ENCODE data around the gene RBM33.

The RBM33 gene

GRCh38 chr7:155706376-155706775 lies 61.9 kb downstream of the RBM33 start:
- peaks cover 55% of the 10 kb centered on the region for H3K36me3 Mint-ChIP-seq (ENCODE audit: insufficient read depth)
- ATAC-seq (replicated peaks; ENCODE audit: extremely low read depth, poor library complexity, severe bottlenecking) (no peak), DNase-seq (ENCODE audit: low spot score in 2 of 2) (no peak)
- H3K27me3 Mint-ChIP-seq, result no peaks in the 10 kb centered on the region
- peak overlapping the region; percentile 55 for H3K27ac Mint-ChIP-seq (ENCODE audit: low read depth)
- no peaks in the 10 kb centered on the region for H3K9me3 Mint-ChIP-seq
- no peak overlapping the region for H3K4me3 Mint-ChIP-seq
- H3K4me1 Mint-ChIP-seq, result peaks cover 12% of the 10 kb centered on the region

GRCh38 chr7:155709453-155709852 lies 65.0 kb downstream of the RBM33 start:
- Mint-ChIP-seq H3K4me3 (no peak overlapping the region), H3K36me3 (ENCODE audit: insufficient read depth) (peaks cover 51% of the 10 kb centered on the region), H3K4me1 (peaks cover 36% of the 10 kb centered on the region), H3K27me3 (no peaks in the 10 kb centered on the region), H3K9me3 (no peaks in the 10 kb centered on the region), H3K27ac (ENCODE audit: low read depth) (no peak overlapping the region)
- DNase-seq (ENCODE audit: low spot score in 2 of 2), result no peak
- ATAC-seq (replicated peaks; ENCODE audit: extremely low read depth, poor library complexity, severe bottlenecking), result no peak

GRCh38 chr7:155710031-155710430 lies 65.6 kb downstream of the RBM33 start:
- H3K9me3 Mint-ChIP-seq, result no peaks in the 10 kb centered on the region
- H3K4me1 Mint-ChIP-seq, result peaks cover 42% of the 10 kb centered on the region
- peaks cover 51% of the 10 kb centered on the region for H3K36me3 Mint-ChIP-seq (ENCODE audit: insufficient read depth)
- no peaks in the 10 kb centered on the region for H3K27me3 Mint-ChIP-seq
- H3K4me3 Mint-ChIP-seq, result no peak overlapping the region
- H3K27ac Mint-ChIP-seq (ENCODE audit: low read depth), result no peak overlapping the region
- ATAC-seq (replicated peaks; ENCODE audit: extremely low read depth, poor library complexity, severe bottlenecking) (no peak), DNase-seq (ENCODE audit: low spot score in 2 of 2) (no peak)

- ATAC-seq (replicated peaks; ENCODE audit: extremely low read depth, poor library complexity, severe bottlenecking), result no peak
- no peaks in the 10 kb centered on the region for H3K9me3 Mint-ChIP-seq
- H3K4me3 Mint-ChIP-seq, result no peak overlapping the region
- peaks cover 54% of the 10 kb centered on the region for H3K36me3 Mint-ChIP-seq (ENCODE audit: insufficient read depth)
- no peak for DNase-seq (ENCODE audit: low spot score in 2 of 2)
- H3K27me3 Mint-ChIP-seq, result no peaks in the 10 kb centered on the region
- no peak overlapping the region for H3K27ac Mint-ChIP-seq (ENCODE audit: low read depth)
- peaks cover 41% of the 10 kb centered on the region for H3K4me1 Mint-ChIP-seq
These were observed 66.1 kb downstream of the RBM33 start for GRCh38 chr7:155710530-155710929.

- no peaks in the 10 kb centered on the region for H3K27me3 Mint-ChIP-seq
- H3K4me1 Mint-ChIP-seq, result peaks cover 40% of the 10 kb centered on the region
- no peaks in the 10 kb centered on the region for H3K9me3 Mint-ChIP-seq
- DNase-seq (ENCODE audit: low spot score in 2 of 2), result no peak
- H3K36me3 Mint-ChIP-seq (ENCODE audit: insufficient read depth), result peaks cover 51% of the 10 kb centered on the region
- H3K27ac Mint-ChIP-seq (ENCODE audit: low read depth), result no peak overlapping the region
- ATAC-seq (replicated peaks; ENCODE audit: extremely low read depth, poor library complexity, severe bottlenecking), result no peak
- H3K4me3 Mint-ChIP-seq, result no peak overlapping the region
These were observed 66.6 kb downstream of the RBM33 start for GRCh38 chr7:155711081-155711480.

- ATAC-seq (replicated peaks; ENCODE audit: extremely low read depth, poor library complexity, severe bottlenecking) (no peak), DNase-seq (ENCODE audit: low spot score in 2 of 2) (no peak)
- H3K4me3 Mint-ChIP-seq, result no peak overlapping the region
- peaks cover 48% of the 10 kb centered on the region for H3K4me1 Mint-ChIP-seq
- H3K27ac Mint-ChIP-seq (ENCODE audit: low read depth), result peak overlapping the region; percentile 74
- H3K9me3 Mint-ChIP-seq, result no peaks in the 10 kb centered on the region
- peaks cover 42% of the 10 kb centered on the region for H3K36me3 Mint-ChIP-seq (ENCODE audit: insufficient read depth)
- H3K27me3 Mint-ChIP-seq, result no peaks in the 10 kb centered on the region
These were observed 68.9 kb downstream of the RBM33 start for GRCh38 chr7:155713384-155713783.

GRCh38 chr7:155714702-155715101 lies 70.2 kb downstream of the RBM33 start:
- DNase-seq (ENCODE audit: low spot score in 2 of 2), result no peak
- H3K27ac Mint-ChIP-seq (ENCODE audit: low read depth), result peak overlapping the region; percentile 74
- H3K9me3 Mint-ChIP-seq, result no peaks in the 10 kb centered on the region
- H3K36me3 Mint-ChIP-seq (ENCODE audit: insufficient read depth), result peaks cover 41% of the 10 kb centered on the region
- H3K4me3 Mint-ChIP-seq, result no peak overlapping the region
- no peaks in the 10 kb centered on the region for H3K27me3 Mint-ChIP-seq
- ATAC-seq (replicated peaks; ENCODE audit: extremely low read depth, poor library complexity, severe bottlenecking), result no peak
- peaks cover 51% of the 10 kb centered on the region for H3K4me1 Mint-ChIP-seq

- H3K27me3 Mint-ChIP-seq, result no peaks in the 10 kb centered on the region
- no peaks in the 10 kb centered on the region for H3K9me3 Mint-ChIP-seq
- H3K4me1 Mint-ChIP-seq, result peaks cover 51% of the 10 kb centered on the region
- DNase-seq (ENCODE audit: low spot score in 2 of 2) (no peak), ATAC-seq (replicated peaks; ENCODE audit: extremely low read depth, poor library complexity, severe bottlenecking) (no peak)
- no peak overlapping the region for H3K4me3 Mint-ChIP-seq
- H3K36me3 Mint-ChIP-seq (ENCODE audit: insufficient read depth), result peaks cover 41% of the 10 kb centered on the region
- H3K27ac Mint-ChIP-seq (ENCODE audit: low read depth), result no peak overlapping the region
These were observed 70.8 kb downstream of the RBM33 start for GRCh38 chr7:155715111-155715805.

GRCh38 chr7:155717010-155717744 lies 72.7 kb downstream of the RBM33 start:
- Mint-ChIP-seq H3K4me3 (no peak overlapping the region), H3K36me3 (ENCODE audit: insufficient read depth) (peaks cover 32% of the 10 kb centered on the region), H3K27ac (ENCODE audit: low read depth) (no peak overlapping the region), H3K9me3 (no peaks in the 10 kb centered on the region), H3K4me1 (peaks cover 58% of the 10 kb centered on the region), H3K27me3 (no peaks in the 10 kb centered on the region)
- DNase-seq (ENCODE audit: low spot score in 2 of 2) (no peak), ATAC-seq (replicated peaks; ENCODE audit: extremely low read depth, poor library complexity, severe bottlenecking) (no peak)

GRCh38 chr7:155721056-155721455 lies 76.6 kb downstream of the RBM33 start:
- ATAC-seq (replicated peaks; ENCODE audit: extremely low read depth, poor library complexity, severe bottlenecking) (no peak), DNase-seq (ENCODE audit: low spot score in 2 of 2) (no peak)
- no peak overlapping the region for H3K4me3 Mint-ChIP-seq
- H3K27me3 Mint-ChIP-seq, result no peaks in the 10 kb centered on the region
- peaks cover 37% of the 10 kb centered on the region for H3K4me1 Mint-ChIP-seq
- peaks cover 22% of the 10 kb centered on the region for H3K36me3 Mint-ChIP-seq (ENCODE audit: insufficient read depth)
- no peaks in the 10 kb centered on the region for H3K9me3 Mint-ChIP-seq
- no peak overlapping the region for H3K27ac Mint-ChIP-seq (ENCODE audit: low read depth)

- ATAC-seq (replicated peaks; ENCODE audit: extremely low read depth, poor library complexity, severe bottlenecking) (no peak), DNase-seq (ENCODE audit: low spot score in 2 of 2) (no peak)
- H3K4me3 Mint-ChIP-seq, result no peak overlapping the region
- no peaks in the 10 kb centered on the region for H3K27me3 Mint-ChIP-seq
- peaks cover 34% of the 10 kb centered on the region for H3K4me1 Mint-ChIP-seq
- H3K27ac Mint-ChIP-seq (ENCODE audit: low read depth), result no peak overlapping the region
- H3K9me3 Mint-ChIP-seq, result no peaks in the 10 kb centered on the region
- H3K36me3 Mint-ChIP-seq (ENCODE audit: insufficient read depth), result peaks cover 17% of the 10 kb centered on the region
These were observed 77.7 kb downstream of the RBM33 start for GRCh38 chr7:155722118-155722517.

GRCh38 chr7:155722936-155723335 lies 78.5 kb downstream of the RBM33 start:
- Mint-ChIP-seq H3K27ac (ENCODE audit: low read depth) (no peak overlapping the region), H3K4me1 (peaks cover 28% of the 10 kb centered on the region), H3K9me3 (no peaks in the 10 kb centered on the region), H3K27me3 (no peaks in the 10 kb centered on the region), H3K4me3 (no peak overlapping the region), H3K36me3 (ENCODE audit: insufficient read depth) (peaks cover 18% of the 10 kb centered on the region)
- DNase-seq (ENCODE audit: low spot score in 2 of 2), result no peak
- no peak for ATAC-seq (replicated peaks; ENCODE audit: extremely low read depth, poor library complexity, severe bottlenecking)

- H3K4me3 Mint-ChIP-seq, result no peak overlapping the region
- peaks cover 24% of the 10 kb centered on the region for H3K36me3 Mint-ChIP-seq (ENCODE audit: insufficient read depth)
- DNase-seq (ENCODE audit: low spot score in 2 of 2) (no peak), ATAC-seq (replicated peaks; ENCODE audit: extremely low read depth, poor library complexity, severe bottlenecking) (no peak)
- peaks cover 32% of the 10 kb centered on the region for H3K4me1 Mint-ChIP-seq
- H3K27ac Mint-ChIP-seq (ENCODE audit: low read depth), result peak overlapping the region; percentile 42
- no peaks in the 10 kb centered on the region for H3K9me3 Mint-ChIP-seq
- no peaks in the 10 kb centered on the region for H3K27me3 Mint-ChIP-seq
These were observed 80.0 kb downstream of the RBM33 start for GRCh38 chr7:155724327-155725005.

Data from central memory CD8-positive, alpha-beta T cell (primary cell).